SU-DHL-6 (cell line): ENCODE results near the gene SUGP1.

Experiments used
- EZH2phosphoT487 ChIP-seq: fragments of 200-600 bp; sonication (generic), shearing (Covaris generic); conservative IDR thresholded peaks from 2 replicates; pipeline ENCODE4 v1.6.1; 2018; ENCODE audit warnings: mild to moderate bottlenecking, antibody characterized with exemption, low read length, moderate library complexity, mixed read lengths
- TF ChIP-seq, protein P1 (sequence below): fragments of 200-600 bp; sonication (generic); IDR thresholded peaks from one replicate; pipeline ENCODE4 v1.5.1; 2017; ENCODE audit warnings: antibody characterized with exemption, mild to moderate bottlenecking, low read length, moderate library complexity; ENCODE audit not compliant: insufficient read depth, poor library complexity, severe bottlenecking

DNA sequence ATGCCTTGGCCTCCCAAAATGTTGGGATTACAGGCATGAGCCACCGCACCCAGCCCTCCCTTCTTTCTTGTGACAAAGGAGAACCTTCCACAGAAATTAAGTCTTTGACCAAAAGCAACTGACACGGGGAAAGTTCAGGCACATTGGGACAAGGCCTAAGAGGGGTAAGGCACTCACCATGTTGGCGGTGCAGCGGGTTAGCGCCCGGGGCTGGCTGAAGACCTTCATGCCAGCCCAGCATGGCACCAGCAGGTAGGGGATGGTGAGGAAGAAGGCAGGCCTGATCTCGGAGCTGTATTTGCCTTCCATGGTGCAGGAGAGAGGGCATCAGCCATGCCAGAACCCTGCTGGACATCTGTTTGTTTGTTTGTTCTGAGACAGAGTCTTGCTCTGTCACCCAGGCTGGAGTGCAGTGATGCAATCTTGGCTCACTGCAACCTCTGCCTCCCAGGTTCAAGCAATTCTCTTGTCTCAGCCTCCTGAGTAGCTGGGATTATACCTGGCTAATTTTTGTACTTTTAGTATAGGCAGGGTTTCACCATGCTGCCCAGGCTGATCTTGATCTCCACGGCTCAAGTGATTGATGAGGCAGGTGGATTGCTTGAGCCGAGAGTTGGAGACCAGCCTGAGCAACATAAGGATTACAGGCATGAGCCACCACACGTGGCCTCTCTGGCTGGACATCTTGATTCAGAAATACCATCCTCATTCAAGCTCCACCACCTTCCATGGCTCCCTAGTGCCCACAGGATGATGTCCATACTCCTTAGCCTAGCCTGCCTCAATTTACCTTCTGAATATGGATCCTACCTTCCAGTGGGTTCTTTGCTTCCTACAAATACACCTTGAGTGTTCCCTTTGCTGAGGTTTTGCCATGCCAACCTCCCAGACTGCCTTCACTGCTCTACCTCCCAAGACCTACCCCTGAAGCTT is 51.6 kb downstream of the SUGP1 start:
- TF ChIP-seq, protein P1, sequence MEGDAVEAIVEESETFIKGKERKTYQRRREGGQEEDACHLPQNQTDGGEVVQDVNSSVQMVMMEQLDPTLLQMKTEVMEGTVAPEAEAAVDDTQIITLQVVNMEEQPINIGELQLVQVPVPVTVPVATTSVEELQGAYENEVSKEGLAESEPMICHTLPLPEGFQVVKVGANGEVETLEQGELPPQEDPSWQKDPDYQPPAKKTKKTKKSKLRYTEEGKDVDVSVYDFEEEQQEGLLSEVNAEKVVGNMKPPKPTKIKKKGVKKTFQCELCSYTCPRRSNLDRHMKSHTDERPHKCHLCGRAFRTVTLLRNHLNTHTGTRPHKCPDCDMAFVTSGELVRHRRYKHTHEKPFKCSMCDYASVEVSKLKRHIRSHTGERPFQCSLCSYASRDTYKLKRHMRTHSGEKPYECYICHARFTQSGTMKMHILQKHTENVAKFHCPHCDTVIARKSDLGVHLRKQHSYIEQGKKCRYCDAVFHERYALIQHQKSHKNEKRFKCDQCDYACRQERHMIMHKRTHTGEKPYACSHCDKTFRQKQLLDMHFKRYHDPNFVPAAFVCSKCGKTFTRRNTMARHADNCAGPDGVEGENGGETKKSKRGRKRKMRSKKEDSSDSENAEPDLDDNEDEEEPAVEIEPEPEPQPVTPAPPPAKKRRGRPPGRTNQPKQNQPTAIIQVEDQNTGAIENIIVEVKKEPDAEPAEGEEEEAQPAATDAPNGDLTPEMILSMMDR, result no peak
- TF ChIP-seq EZH2phosphoT487, result no peak
